GM18907 (cell line): ENCODE measurements around the gene DTNB.

Experiments
- ATAC-seq: cut with Tn5 transposase; IDR thresholded peaks from one replicate; pipeline ENCODE4 v1.9.1; 2021; ENCODE audit warnings: mild to moderate bottlenecking, moderate library complexity; ENCODE audit not compliant: unreplicated experiment

DTNB gene

DNA sequence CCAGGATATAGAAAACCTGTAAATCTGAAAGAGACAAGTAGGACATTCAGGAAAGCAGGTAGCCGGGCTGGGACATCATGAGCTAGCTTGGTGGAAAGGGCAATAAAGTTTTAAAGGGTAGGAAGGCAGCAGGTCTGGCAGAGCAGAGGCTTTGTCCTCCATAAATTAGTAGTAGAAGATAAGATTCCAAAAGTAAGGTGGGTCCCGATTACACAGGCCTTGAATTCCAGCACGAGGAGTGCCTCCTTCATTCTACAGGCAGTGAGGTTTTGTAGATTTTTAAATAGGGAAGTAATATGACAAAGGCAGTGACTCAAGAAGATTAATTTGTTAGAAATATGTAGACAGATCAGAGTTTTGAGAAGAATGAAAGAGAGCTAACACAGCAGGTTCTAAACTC, 160.7 kb downstream of the DTNB start:
- ATAC-seq, result no peak

DNA sequence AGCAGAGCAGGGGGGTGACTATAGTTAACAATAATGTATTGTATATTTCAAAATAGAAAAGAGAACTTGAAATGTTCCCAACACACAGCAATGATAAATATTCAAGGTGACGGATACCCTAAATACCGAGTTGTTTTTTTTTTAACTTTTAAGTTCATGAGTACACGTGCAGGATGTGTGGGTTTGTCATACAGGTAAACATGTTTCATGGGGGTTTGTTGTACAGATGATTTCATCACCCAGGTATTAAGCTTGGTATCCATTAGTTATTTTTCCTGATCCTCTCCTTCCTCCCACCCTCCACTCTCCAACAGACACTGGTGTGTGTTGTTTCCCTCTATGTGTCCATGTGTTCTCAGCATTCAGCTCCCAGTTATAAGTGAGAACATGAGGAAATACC, 167.2 kb downstream of the DTNB start:
- ATAC-seq, result no peak

DNA sequence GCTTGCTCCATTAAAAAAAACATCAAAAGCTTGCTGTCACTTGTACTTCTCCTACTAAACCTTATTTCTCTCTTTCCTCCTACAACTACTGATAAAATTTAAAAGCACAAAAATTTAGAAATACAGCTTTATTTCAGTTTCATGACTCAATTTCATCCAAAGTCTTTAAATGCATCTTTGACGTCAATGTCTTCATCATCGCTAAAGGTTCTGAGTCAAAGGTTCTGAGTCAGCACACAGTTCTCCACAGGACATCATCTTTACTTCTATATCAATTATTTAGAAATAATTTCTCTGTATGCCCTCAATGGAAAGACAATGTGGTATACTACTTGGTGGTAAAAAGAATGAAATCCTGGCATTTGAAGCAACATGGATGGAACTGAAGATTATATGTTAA, 167.8 kb downstream of the DTNB start:
- no peak for ATAC-seq

DNA sequence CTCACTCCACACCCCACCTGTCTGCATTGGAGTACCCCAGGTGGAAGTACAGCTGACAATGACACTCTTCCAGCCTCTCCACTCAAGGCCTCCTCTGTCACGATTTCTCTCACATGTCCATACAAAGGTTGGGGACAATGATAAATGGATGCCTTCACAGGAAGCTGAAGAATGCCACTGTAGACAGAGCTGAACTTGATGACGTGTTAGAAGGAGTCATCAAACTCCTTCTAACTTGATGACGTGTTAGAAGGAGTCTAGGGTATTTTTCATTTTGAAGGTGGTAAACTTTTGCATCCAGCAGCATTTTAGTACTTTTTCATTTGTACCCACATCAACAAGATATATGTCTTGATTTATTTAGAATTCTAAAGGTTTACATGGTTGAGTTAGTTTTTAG, 168.2 kb downstream of the DTNB start:
- no peak for ATAC-seq

DNA sequence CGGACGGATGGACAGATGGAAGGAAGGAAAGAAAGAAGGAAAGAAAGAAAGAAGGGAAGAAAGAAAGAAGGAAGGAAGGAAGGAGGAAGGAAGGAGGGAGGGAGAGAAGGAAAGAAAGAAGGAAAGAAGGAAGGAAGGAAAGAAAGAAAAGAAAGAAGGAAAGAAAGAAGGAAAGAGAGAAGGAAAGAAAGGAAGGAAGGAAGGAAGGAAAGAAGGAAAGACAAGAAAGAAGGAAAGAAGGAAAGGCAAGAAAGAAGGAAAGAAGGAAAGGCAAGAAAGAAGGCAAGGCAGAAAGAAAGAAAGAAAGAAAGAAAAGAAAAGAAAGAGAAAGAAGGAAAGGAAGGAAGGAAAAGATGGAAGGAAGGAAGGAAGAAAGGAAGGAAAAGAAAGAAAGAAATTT, 169.1 kb downstream of the DTNB start:
- ATAC-seq, result no peak

DNA sequence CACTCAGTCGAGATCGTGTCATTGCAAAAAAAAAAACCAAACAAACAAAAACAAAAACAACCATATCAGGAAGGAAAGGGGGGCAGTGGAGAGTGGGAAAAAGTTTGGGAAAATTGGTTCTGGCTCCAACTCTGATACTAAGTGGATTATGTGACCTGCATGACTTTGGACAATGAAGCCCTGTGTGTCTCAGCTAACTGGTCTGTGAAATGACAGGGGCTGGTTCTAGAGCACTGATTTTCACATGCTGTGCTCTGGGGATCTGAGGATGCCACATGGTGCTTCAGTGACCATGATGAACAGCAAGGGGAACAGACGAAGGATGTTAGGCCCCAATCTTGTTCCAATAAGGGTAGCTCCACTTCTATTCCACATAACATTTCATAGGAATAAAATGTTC, 174.2 kb downstream of the DTNB start:
- no peak for ATAC-seq

DNA sequence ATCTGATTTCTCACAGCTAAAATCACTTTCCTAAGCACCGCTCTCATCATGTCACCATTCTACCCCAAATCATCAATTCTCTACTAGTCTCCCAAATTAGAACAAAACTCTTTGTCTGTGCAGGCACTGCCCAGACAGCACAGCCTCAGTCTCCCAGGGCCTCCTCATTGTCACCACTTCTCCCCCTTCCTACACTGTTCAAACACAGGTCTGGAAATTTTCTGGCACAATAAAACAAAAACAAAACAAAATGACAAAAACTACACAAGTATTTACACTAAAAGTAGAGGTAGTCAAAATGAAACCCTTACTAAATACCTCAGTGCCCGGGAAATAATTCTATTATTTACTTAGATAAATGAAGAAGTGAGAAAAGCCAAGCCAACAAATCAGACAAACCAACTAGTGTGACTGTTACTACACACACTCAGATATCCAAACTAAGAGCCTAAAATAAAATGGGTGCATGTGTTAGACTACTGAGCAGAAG, 175.4 kb downstream of the DTNB start:
- peak; percentile 53 for ATAC-seq

DNA sequence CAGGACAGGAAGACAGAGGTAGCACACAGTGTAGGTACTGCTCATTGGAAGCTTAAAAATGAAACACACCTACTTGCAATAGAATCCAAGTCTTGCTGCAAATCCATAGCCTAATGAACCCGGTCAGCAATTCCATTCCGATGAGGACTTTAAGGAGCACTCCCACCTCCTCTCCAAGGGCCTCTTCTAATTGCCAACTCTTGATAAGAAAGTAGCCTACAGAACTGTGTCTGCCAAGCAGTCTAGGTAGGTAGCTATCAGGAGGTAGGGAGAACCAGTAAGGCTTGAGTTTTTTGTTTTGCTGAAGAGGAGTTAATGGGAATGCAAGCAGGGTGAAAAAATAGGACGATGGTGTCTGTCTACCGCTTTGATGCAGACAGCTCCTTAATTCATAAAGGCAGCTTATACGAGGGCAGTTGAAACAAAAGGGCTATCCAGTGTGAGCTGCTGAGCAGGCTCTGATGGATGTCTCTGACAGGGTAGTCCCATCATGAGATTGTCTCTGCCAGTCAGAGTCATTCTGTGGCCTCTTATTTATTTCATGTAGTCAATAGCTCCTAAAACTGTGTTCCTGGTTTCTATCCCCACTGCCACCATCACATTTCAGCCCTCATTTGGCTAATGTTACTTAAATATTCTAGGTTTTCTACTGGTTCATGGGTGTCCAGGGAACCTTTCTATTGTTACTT, 176.0 kb downstream of the DTNB start:
- no peak for ATAC-seq

DNA sequence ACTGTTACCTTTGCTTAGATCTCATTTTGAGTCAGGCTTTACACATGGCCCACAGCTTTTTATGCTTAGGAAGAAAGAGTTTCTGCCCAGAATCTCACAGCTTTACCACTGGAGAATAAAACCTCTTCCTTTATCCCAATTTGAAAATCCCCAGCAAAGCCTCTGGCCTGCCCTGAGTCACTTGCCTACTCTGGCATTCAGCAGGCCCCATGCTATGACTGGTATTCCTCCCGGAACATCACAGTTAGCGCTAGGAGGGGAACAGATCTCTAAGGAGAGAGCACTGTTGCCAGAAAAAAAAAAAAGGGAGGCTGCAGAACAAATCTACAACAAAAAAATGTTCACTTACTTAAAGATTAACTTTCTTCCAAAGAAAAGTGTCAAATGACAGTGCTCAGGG, 178.8 kb downstream of the DTNB start:
- ATAC-seq, result no peak

DNA sequence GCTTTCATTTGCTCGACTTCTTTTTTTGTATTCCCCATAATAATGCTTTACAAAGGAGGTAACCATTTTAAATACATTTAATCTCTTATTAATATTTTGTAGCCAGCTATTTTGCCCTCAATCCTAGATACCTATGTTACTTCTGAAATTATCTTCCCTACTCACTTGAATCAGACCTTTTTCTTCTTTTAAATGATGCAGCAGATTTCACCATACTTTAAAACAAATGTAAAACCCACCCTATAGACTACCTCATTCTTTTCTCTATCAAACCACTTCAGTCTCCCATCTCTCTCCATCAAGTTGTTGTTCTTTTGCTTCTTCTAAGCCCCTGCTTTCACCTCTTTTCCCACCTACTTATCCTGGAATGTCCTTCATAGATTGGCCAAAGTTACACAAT, 180.2 kb downstream of the DTNB start:
- ATAC-seq, result no peak

DNA sequence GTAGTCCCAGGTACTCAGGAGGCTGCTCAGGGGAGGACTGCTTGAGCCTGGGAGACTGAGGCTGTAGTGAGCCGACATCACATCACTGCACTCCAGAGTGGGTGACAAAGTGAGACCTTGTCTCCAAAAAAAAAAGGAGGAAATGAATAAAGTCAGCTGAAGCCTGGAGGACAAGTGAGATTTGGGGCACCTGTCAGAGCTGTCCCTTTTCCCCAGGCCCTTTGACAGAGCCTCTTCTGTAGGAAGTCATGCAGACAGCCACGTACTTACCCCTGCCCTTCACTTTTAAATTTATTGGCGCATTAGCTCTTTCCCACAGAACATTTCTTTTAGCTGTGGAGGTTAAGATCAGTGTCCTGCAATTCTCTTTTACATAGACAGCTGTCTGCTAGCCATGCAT, 180.7 kb downstream of the DTNB start:
- ATAC-seq, result no peak

DNA sequence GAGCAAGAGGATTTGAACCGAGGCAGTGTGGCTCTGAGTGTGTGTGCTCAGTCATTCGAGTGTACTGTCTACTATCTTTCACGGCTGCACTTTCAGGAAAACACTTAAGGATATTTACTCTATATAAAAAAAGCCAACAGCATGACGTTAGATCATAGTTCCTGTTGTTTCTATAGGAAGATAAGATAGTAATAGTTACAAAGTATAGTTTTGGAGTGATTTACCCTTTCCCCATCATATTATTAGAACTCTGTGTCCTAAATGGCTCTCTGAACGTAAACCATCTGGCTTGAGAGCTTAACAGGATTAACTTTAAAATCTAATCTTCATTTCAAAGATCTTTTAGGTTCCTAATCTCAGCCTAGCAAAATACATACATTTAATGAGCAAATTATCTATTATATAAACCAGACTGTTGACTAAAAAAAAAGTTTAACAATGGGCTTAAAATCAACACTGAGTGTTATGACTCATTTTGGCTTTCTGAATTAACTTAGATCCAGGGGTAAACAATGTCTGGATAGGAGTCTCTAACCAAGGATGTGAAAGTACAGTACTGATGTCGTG, 181.3 kb downstream of the DTNB start:
- no peak for ATAC-seq

DNA sequence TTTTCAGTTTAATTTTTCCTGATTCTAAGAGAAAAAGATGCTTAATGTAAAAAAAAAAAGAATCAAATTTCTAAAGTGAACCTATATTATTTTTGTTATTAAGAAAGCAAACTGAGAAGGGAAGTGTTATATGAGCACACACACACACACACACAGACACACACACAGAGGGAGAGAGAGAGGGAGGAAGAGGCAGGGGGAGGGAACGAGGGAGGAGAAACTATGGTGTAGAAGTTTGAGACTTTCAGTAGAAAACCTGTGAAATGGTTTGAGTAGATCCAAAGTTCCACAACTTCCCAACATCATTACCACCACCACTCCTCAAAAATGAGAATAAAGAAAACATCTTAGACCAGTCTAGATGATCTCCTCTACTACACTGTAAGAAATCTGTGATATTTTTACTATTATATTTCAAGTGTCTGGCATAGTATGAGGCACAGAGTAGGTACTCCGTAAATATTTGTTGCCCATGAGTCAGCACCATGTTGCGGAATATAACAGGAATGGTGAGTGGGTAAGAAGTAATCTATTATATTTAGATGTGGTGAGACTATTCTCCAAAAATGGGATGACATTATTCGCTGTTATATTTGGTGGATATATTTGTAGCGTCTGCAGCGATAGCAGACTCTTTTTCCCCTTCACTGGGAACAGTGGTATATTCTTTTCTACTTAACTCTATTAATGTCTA, 182.2 kb downstream of the DTNB start:
- ATAC-seq, result no peak

DNA sequence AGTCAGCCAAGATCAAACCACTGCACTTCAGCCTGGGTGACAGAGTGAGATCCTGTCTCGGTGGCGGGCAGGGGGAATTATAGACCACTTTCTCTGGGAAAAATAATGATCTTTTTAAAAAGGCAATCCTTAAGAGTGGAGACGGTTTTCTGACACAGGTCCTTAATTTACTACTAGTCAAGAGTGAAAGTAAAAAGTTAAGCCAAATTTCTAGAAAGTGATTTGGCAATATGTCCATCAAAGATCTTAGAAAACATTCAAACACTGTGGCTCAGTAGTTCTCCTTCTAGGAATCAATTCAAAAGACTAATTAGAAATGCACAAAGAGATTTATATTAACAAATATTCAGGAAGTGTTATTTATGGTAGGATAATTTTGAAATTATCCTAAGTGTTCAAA, 183.2 kb downstream of the DTNB start:
- no peak for ATAC-seq

DNA sequence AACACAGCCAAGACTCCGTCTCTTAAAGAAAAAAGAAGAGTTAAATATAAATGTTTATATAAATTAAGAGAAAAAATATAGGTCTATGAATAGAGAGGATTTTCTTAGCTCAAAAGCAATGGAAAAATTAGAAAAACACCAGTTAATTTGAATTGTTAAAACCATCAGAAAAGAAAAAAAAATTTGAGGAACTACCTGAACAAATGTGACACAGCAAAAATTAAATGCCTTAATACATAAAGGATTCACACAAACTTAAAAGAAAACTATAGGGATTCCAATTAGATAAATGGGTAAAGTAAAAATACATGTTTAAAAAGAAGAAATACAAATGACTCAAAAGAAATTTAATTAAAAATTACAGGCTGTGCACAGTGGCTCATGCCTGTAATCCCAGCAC, 183.7 kb downstream of the DTNB start:
- no peak for ATAC-seq

DNA sequence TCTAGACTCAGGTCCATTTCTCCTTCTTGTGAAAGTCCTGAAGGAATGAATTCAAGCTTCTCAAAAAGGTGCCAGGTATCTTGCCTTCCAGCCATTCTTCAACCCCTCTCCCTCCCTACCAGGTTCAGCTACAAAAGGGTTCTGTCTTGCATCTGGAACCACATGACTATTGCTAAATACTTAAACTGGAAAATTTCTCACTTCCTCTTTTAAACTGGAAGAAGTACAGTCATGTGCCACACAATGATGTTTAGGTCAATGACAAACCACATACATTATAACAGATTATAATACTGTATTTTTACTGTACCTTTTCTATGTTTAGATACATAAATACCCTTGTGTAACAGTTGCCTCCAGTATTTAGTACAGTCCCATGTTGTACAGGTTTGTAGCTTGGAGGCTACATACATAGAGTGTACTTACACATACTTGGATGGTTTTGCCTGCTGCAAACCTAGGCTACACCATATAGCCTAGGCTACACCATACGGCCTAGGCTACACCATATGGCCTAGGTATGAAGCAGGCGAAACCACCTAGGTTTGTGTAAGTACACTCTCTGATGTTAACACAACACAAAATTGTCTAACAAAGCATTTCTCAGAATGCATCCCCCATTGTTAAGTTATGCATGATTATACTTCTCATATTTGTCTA, 189.6 kb downstream of the DTNB start:
- ATAC-seq, result no peak

DNA sequence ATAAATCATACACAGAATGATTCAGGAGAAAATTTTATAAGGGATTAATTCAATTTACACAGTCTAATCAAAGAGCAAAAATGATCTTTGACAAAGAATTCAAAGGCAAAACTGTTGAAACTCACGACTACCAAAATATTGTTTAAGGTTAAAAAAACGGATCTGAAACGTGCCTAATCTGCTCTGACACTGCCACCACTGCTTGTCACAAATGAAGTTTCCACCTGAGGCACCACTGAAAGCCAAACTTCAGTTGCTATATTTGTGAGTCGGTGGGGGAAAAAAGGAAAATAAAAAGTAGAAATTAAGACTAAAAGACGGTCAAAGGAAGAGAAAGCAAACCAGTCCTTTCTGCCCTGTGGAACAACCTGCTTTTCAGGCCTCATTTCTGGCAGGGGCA, 191.0 kb downstream of the DTNB start:
- peak; percentile 41 for ATAC-seq

DNA sequence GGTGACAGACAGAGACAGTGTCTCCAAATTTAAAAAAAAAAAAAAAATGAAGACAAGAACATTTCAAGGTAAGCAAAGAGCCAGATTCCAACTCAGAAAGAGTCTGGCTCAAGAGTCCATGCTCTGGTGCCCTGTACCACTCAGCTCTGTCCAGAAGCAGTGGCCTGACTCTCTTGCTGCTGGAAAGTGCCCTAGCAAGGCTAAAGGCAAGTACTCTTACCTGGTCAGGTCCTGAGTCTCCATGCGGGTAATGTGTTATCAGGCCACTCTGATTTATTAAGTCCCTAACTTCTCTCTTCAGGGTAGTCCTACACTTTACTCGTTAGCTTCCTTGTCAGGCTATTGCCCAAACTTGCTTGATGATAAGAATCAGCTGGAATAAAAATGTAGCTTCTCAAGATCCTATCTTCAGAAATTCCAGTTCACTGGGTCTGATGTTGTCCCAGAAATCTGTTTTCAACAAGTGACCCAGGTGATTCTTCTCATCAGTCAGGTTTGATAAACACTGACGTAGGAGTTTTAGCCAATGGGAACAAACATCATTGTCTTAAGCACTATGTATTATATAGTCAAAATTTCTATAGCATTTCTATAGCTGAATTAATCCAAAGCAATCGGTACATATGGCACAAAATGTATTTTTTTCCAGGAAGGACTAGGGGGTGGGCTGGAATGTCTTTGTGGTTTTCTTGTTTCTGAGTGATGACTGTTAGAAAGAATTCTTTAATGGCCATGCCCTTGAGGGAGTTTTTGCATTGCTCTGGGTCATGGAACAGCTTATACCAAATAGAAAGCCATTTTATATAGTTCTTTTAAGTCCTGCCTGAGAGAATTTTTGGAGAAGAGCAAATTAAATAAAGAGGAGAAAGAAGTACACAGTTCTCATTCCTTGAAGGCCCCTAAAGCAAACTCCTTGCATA, 191.7 kb downstream of the DTNB start:
- ATAC-seq, result no peak

DNA sequence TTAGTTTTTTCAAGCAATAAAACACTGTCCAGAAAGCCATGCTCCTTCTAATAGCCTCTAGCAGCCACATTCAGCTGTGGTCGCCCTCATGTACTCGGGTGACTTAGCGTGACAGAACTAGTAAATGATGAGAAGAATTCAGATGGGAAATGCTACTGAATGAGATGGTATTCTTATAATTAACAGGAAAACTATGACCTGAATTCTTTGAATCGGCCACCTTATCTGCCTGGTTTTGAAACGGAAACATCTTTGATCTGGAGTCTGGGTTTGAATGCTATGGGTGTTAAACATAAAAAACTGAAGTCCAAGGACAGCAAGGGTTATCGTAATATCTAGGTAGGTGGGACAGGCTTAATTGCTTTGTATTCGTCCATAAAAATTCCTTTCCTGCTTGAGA, 192.8 kb downstream of the DTNB start:
- no peak for ATAC-seq

DNA sequence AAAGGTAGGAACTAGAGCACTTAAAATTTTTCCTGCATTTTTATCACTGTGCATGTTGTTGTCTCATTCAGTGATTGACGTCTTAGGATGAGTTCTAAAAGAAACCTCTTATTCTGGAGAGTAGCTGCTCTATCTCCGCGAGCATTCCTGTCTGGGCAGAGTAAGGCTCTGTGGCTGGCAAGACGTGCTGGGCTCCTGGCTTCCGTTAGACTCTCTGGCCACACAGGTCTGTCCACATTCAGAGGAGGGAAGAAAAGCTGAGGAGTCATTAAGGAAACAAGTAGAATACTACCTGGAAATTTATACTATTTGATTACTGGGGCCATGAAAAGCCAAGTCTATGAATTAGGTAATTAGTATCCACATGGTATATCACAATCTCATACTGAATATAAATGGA, 193.6 kb downstream of the DTNB start:
- ATAC-seq, result no peak

DNA sequence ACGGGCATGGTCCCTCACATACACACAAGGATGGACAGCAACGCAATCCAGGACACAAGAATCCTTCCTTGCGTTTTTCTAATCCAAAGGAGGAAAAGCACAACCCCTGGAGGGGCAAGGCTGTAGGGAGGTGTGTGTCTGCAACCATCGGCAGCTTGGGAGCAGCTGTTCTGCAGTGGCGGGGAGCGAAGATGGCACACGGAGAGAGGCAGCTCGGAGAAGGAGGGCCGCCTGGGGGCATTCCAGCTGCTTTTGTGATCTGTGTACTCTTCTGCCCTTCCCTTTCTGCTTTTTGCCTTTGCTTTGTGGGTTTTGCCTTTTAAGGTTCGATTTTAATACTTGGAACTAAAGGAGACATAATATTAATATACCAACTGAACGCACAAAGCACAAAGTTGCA, 194.6 kb downstream of the DTNB start:
- no peak for ATAC-seq
